Right cardiac atrium (tissue), 5 donors: ENCODE results near the gene SLC18A2. TPM values are rescaled to one million over a fixed set of nuclear protein-coding genes. Genes with fewer than 3 reads are reported as not detected.
"Not testable (repeated sequence)": the region's sequence is repeated elsewhere in the genome, so short reads cannot be mapped to it uniquely, and the experiment has no call there.

Experiments
- ATAC-seq, 2 donors: fragments of 200-7000 bp; cut with Tn5 transposase; one replicate each; pipeline versions ENCODE4 v1.8.0 to v1.9.1; 2020; ENCODE audit warnings: moderate library complexity in 2 of 2, mild to moderate bottlenecking in 1 of 2
- DNase-seq, 3 donors: peaks; one replicate each; pipeline ENCODE4 v3.0.0-alpha.2; 2020
- H3K27ac ChIP-seq: one replicate; pipeline ENCODE4 v1.5.1; 2013; ENCODE audit warnings: mild to moderate bottlenecking, low read length, control low read depth, moderate library complexity
- H3K27me3 ChIP-seq: one replicate; pipeline ENCODE4 v1.6.1; 2013; ENCODE audit not compliant: control insufficient read depth, insufficient read depth
- H3K4me1 ChIP-seq: one replicate; pipeline ENCODE4 v1.6.1; 2013; ENCODE audit warnings: low read length; ENCODE audit not compliant: control insufficient read depth, insufficient read depth
- H3K4me3 ChIP-seq: one replicate; pipeline ENCODE4 v1.5.1; 2013; ENCODE audit warnings: low read length, control low read depth
- H3K9me3 ChIP-seq: one replicate; pipeline ENCODE4 v1.6.1; 2013; ENCODE audit warnings: low read length; ENCODE audit not compliant: control insufficient read depth
- WGBS: extraction: QIAGEN DNeasy Blood & Tissue Kit; methylation state at CpG from one replicate; pipeline ENCODE4 v1.1.7; 2013; 5-methylcytosine and 5-hydroxymethylcytosine counted together
- intact Hi-C, 4 donors: fragments of 100-400 bp; cut with DNase I; formaldehyde crosslinking; loops; one replicate each; pipeline versions ENCODE4 v1.11.0 to v1.14.0; 2022 to 2023
- polyA plus RNA-seq: library from polyadenylated mRNA; stranded (reverse); fragments of 200-250 nt; gene quantifications from one replicate; pipeline ENCODE4 v1.2.3, GENCODE V29; 2013
- total RNA-seq, 4 donors: library from RNA; stranded (reverse); fragmentation: NEBNext Ultra II Directional; extraction: Animal tissue kit (Norgen Biotek cat#: 25700); gene quantifications; one replicate each; pipeline ENCODE4 v1.2.1, GENCODE V29; 2021
- donor health status: healthy with polysubstance abuse.
- donor health status: DM: no; HTN: yes; CAD: no.
- donor health status: DM: no; HTN: no; CAD: no.
- donor health status: DM: no; HTN: yes; CAD: no; lungs with severe emphysema.
- donor health status: DM: yes; HTN: yes; CAD: no.

The SLC18A2 gene
- total and polyA plus RNA-seq, 5 donors, result 0.07 to 0.40 (median 0.15) TPM

GRCh38 chr10:117217196-117217761 lies 23.6 kb upstream of the SLC18A2 start:
- DNase-seq, result no peak
- Histone ChIP-seq H3K4me1 (no peaks in the 10 kb centered on the region), H3K27me3 (no peaks in the 10 kb centered on the region), H3K4me3 (peak overlapping the region; percentile 6), H3K9me3 (no peaks in the 10 kb centered on the region), H3K27ac (no peak overlapping the region)
- WGBS, result 20% methylated on average over 22 of the region's 22 CpGs
- peak; percentile 22 to 34 for ATAC-seq
- intact Hi-C loops, result loop anchor here in 3 of 4 donors (5.0 to 10.0 kb wide), 5 partner anchors 100 to 1238 kb away; no protein-coding TSS in a partner anchor

DNA sequence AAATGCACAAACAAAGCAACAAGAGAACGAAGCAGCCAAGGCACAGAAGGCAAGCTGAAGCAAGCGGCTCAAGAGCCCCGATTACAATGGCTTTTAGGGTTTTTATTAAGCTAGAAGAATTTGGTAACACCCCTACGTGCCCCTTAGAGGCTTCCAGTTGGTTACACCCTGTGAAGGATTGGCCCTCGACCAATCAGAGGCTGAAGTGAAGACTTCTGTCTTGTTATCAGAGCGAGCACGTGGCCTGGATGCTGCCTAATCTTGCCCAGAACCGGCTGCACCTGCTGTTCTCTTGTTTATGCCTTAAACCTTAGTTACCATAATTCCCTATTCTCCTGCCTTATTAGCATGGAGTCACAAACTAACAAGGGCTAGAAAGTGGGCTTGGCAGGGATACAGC lies 22.3 kb upstream of the SLC18A2 start:
- ATAC-seq, result no peak
- intact Hi-C loops, result loop anchor here in 3 of 4 donors (5.0 to 10.0 kb wide), 5 partner anchors 99 to 1236 kb away; no protein-coding TSS in a partner anchor
- Histone ChIP-seq H3K4me3 (no peak overlapping the region), H3K27ac (no peak overlapping the region), H3K27me3 (no peaks in the 10 kb centered on the region), H3K9me3 (no peaks in the 10 kb centered on the region), H3K4me1 (no peaks in the 10 kb centered on the region)
- DNase-seq, result no peak
- WGBS, result 76% methylated on average over 8 of the region's 8 CpGs

DNA sequence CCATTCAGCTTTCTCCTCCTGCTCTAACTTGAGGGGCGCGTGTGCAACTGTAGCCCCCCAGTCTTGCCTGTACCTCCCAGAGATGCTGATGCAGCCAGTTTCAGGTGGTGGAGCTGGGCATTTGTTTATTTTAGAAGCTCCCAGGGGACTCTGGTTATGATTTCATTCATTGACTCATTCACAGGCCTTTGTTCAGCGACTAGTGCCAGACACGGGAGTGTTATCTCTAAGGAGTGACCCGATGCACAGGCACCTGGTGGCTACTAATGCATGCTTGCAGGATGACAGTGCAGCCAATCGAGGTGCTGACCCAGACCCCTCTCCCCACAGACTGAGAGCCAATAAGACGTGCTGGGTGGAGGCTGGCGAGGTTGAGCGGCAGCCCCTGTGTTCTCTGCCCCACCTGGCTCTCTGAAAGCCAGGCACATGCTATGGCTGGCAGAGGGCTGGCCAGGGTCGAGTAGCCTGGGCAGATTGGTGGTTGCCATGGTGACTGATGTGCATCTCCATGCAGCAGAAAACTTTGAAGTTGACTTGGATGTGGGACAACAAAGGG lies 19.7 kb upstream of the SLC18A2 start:
- no peak overlapping the region for H3K4me3 ChIP-seq
- H3K9me3 ChIP-seq, result no peaks in the 10 kb centered on the region
- intact Hi-C loops, result no loop called here
- ATAC-seq (no peak), DNase-seq (no peak)
- H3K27me3 ChIP-seq, result no peaks in the 10 kb centered on the region
- H3K27ac ChIP-seq, result no peak overlapping the region
- 38% methylated on average over 10 of the region's 10 CpGs for WGBS
- no peaks in the 10 kb centered on the region for H3K4me1 ChIP-seq

GRCh38 chr10:117222552-117222951 lies 18.4 kb upstream of the SLC18A2 start:
- intact Hi-C loops, result no loop called here
- Histone ChIP-seq H3K9me3 (no peaks in the 10 kb centered on the region), H3K27ac (no peak overlapping the region), H3K4me1 (no peaks in the 10 kb centered on the region), H3K27me3 (no peaks in the 10 kb centered on the region), H3K4me3 (no peak overlapping the region)
- ATAC-seq (no peak), DNase-seq (no peak)
- 88% methylated on average over 5 of the region's 5 CpGs for WGBS

DNA sequence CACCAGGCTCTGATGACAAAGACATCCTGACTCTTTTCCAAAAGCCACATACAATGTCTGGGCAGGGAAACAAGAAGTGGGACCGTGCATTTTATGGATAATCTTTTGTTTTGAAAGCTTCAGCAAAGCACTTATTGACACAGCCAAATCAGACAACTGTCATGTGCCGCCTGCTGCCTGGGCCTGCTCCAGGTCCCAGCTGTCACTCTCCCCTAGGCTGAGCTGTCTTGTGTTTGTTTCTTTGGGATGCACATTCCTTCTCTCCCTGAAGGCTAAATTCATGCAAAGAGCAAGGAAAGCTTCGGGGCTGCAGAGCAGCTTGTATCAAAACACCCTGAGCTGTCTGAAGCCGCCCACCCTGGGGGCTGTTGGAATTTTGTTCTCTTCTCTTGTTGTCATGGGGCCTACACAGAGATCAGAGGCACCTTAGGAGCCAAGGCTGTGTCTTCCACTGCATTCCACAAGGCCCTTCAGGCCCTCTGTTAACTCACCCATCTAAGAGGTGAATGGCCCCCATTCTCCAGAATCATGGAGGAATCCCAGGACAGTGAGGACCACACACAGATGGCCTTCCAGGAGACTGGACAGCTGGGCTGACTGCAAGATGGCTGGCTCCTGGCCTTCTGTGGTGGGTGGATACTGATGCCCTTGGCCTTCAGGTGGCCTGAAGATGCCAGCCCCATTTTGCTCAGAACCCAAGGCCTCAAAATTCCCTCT lies 17.8 kb upstream of the SLC18A2 start:
- no peaks in the 10 kb centered on the region for H3K4me1 ChIP-seq
- no peak overlapping the region for H3K27ac ChIP-seq
- H3K27me3 ChIP-seq, result no peaks in the 10 kb centered on the region
- ATAC-seq (no peak), DNase-seq (no peak)
- WGBS, result 61% methylated on average over 4 of the region's 4 CpGs
- intact Hi-C loops, result no loop called here
- H3K9me3 ChIP-seq, result no peaks in the 10 kb centered on the region
- no peak overlapping the region for H3K4me3 ChIP-seq

DNA sequence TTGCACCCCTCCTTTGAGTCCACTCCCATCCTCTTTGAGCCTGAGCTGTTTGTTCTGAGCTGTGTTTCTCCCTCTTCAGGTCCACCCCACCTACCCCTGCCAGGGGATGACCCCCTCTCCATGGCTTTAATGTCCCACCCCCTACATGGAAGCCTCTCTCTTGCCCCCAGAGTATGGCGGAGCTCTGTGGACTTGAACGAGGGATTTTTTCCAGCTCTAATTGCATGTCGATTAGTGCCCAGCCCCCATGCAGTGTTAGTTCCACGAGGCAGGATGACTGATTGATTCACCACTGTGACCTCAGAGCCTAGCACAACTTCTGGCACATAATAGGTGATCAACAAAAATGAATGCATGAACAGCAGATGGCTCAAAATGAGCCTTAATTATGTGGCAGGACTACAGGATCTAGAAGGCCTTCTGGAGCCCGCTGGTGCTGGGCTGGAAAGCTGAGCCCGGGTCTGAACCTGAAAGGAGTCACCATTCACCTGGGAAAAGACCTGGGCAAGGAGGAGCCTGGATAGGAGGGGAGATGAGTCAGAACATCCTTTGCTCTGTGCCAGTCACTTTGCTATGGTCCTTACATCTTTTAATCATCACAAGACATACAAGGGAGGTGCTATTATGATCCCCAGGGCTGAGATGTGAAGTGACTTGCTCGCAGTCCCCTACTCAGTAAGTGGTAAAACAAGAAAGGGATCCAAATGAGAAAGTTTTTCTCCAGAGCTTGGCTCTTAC lies 17.1 kb upstream of the SLC18A2 start:
- intact Hi-C loops, result no loop called here
- no peaks in the 10 kb centered on the region for H3K9me3 ChIP-seq
- ATAC-seq, result no peak
- DNase-seq, result no peak
- no peaks in the 10 kb centered on the region for H3K27me3 ChIP-seq
- H3K4me1 ChIP-seq, result no peaks in the 10 kb centered on the region
- WGBS, result 85% methylated on average over 7 of the region's 7 CpGs
- no peak overlapping the region for H3K27ac ChIP-seq
- H3K4me3 ChIP-seq, result no peak overlapping the region

- H3K27ac ChIP-seq, result no peak overlapping the region
- no peak overlapping the region for H3K4me3 ChIP-seq
- no peaks in the 10 kb centered on the region for H3K4me1 ChIP-seq
- no peak for DNase-seq
- H3K9me3 ChIP-seq, result no peaks in the 10 kb centered on the region
- no peak for ATAC-seq
- H3K27me3 ChIP-seq, result no peaks in the 10 kb centered on the region
- 77% methylated on average over 3 of the region's 3 CpGs for WGBS
- intact Hi-C loops, result no loop called here
Measured at GRCh38 chr10:117224881-117225280, 16.0 kb upstream of the SLC18A2 start.

DNA sequence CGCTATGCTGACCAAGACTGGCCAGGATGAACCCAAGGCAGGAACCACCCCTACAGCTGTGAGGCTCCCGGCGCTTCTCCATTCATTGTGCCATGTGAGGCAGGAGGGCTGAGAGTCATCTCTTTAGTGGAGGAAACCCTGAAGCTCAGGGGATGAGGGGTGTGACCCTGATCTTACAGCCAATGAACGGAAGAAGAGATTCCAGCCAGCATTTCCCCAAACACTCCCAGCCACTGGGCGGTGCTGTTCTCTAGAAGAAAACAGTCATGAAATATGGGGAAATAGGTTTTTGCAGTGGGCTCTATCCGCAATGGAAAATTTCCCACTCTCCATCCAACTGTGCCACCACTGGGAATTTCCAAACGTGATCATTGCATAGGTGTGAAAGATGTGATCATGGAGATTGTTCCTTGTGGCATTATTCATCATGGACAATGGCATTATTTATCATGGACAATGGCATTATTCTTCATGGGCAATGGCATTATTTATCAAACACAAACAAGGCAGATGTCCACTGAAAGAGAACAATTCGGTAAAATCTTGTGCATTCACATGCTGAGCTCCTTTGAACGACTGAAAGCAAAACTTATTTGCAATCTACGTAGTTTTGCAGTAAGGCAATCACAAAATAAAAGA lies 14.0 kb upstream of the SLC18A2 start:
- intact Hi-C loops, result no loop called here
- Histone ChIP-seq H3K27ac (no peak overlapping the region), H3K9me3 (no peaks in the 10 kb centered on the region), H3K27me3 (no peaks in the 10 kb centered on the region), H3K4me3 (no peak overlapping the region), H3K4me1 (no peaks in the 10 kb centered on the region)
- DNase-seq, result no peak
- no peak for ATAC-seq
- 30% methylated on average over 10 of the region's 10 CpGs for WGBS

DNA sequence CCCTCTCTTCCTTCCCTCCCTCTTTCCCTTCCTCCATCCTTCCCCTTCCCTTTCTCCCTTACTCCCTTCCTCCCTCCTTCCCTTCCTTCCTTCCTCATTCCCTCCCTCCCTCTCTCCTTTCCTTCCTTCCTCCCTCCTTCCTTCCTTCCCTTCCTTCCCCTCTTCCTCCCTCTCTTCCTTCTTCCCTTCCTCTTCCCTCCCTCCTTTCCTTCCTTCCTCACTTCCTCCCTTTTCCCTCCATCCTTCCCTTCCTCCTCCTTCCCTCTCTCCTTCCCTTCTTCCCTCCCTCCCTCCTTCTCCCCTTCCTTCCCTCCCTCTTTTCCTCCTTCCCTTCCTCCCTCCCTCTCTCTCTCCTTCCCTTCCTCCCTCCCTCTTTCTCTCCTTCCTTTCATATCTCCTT lies 12.7 kb upstream of the SLC18A2 start:
- Histone ChIP-seq H3K4me1 (no peaks in the 10 kb centered on the region), H3K27me3 (no peaks in the 10 kb centered on the region), H3K9me3 (no peaks in the 10 kb centered on the region), H3K4me3 (no peak overlapping the region), H3K27ac (no peak overlapping the region)
- ATAC-seq, result no peak
- intact Hi-C loops, result no loop called here
- DNase-seq, result no peak

GRCh38 chr10:117230107-117230506 lies 10.8 kb upstream of the SLC18A2 start:
- ATAC-seq, H3K27me3 ChIP-seq, H3K27ac ChIP-seq, H3K4me3 ChIP-seq, DNase-seq, H3K9me3 ChIP-seq, intact Hi-C loops, H3K4me1 ChIP-seq: not testable (repeated sequence)
- WGBS, result 91% methylated on average over 4 of the region's 4 CpGs
